PC-3 (cell line): ENCODE data around the gene SLCO2B1.

ENCODE experiments used
- EZH2 ChIP-seq: fragments of 300-600 bp; sonication (generic); IDR thresholded peaks from one replicate; pipeline ENCODE4 v1.6.1; 2017; ENCODE audit warnings: antibody characterized with exemption, mild to moderate bottlenecking, low read length; ENCODE audit not compliant: unreplicated experiment
- TF ChIP-seq, protein P1 (sequence below): fragments of 300-600 bp; sonication (generic); conservative IDR thresholded peaks from 2 replicates; pipeline ENCODE4 v1.5.1; 2017; ENCODE audit warnings: antibody characterized with exemption, low read depth, mild to moderate bottlenecking, low read length

- TF ChIP-seq, protein P1, sequence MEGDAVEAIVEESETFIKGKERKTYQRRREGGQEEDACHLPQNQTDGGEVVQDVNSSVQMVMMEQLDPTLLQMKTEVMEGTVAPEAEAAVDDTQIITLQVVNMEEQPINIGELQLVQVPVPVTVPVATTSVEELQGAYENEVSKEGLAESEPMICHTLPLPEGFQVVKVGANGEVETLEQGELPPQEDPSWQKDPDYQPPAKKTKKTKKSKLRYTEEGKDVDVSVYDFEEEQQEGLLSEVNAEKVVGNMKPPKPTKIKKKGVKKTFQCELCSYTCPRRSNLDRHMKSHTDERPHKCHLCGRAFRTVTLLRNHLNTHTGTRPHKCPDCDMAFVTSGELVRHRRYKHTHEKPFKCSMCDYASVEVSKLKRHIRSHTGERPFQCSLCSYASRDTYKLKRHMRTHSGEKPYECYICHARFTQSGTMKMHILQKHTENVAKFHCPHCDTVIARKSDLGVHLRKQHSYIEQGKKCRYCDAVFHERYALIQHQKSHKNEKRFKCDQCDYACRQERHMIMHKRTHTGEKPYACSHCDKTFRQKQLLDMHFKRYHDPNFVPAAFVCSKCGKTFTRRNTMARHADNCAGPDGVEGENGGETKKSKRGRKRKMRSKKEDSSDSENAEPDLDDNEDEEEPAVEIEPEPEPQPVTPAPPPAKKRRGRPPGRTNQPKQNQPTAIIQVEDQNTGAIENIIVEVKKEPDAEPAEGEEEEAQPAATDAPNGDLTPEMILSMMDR = no peak; the same call in 1 of the 2 replicates
- no peak for TF ChIP-seq EZH2
These were observed 98.0 kb downstream of the SLCO2B1 start for GRCh38 chr11:75248924-75249256.
